Endothelial cell of umbilical vein (primary cell): ENCODE results near the gene PON1. TPM values are rescaled to one million over a fixed set of nuclear protein-coding genes. Genes with fewer than 3 reads are reported as not detected.

Source experiments
- BruUV-seq: library from RNA; stranded (reverse); fragments of 400-500 nt; replicated peaks from 2 replicates; lab custom pipeline; 2021; lab: Mats Ljungman, UMichigan
- CTCF ChIA-PET: fragments of 300-600, 350-600 bp; sonication (Branson Sonifier 250); formaldehyde crosslinking; loops from one replicate; lab custom pipeline; 2021; ENCODE audit warnings: antibody characterized with exemption, inconsistent platforms; lab: Charles Lee
- POLR2A ChIA-PET: fragments of 300-600, 350-600 bp; sonication (Branson Sonifier 250); formaldehyde crosslinking; loops from one replicate; lab custom pipeline; 2021; ENCODE audit warnings: antibody characterized with exemption, inconsistent platforms; lab: Charles Lee
- DNase-seq: peaks from one replicate; pipeline ENCODE4 v3.0.0-alpha.2; 2011; ENCODE audit warnings: low read depth, low spot score
- FAIRE-seq: peaks from 2 replicates; lab custom pipeline; 2011; peaks lifted over from hg19 to GRCh38; lab: Jason Lieb, UNC
- H2AFZ ChIP-seq: 2 replicates; pipeline ENCODE4 v1.6.0; 2012; ENCODE audit warnings: low read depth, low read length, control low read depth, inconsistent platforms
- H3K27ac ChIP-seq: 2 replicates; pipeline ENCODE4 v1.5.1; 2011; ENCODE audit warnings: low read depth, mild to moderate bottlenecking, control low read depth, low read length, moderate library complexity; ENCODE audit not compliant: insufficient read depth
- H3K27me3 ChIP-seq, 2 experiments: 2 replicates each; pipeline versions ENCODE4 v1.6.0 to v1.6.1; 2011; ENCODE audit warnings: low read length in 2 of 2, mixed read lengths in 1 of 2; ENCODE audit not compliant: control insufficient read depth in 2 of 2, insufficient read depth in 2 of 2
- H3K36me3 ChIP-seq, 2 experiments: 2 replicates in 1 of 2; 3 replicates in 1 of 2; pipeline ENCODE4 v1.5.1; 2011; ENCODE audit warnings: low read length in 2 of 2, mild to moderate bottlenecking in 1 of 2, moderate library complexity in 1 of 2; ENCODE audit not compliant: control insufficient read depth in 2 of 2, insufficient read depth in 2 of 2; ENCODE audit errors: extremely low read depth in 1 of 2
- H3K4me1 ChIP-seq: 3 replicates; pipeline ENCODE4 v1.5.1; 2011; ENCODE audit warnings: mild to moderate bottlenecking, low read length; ENCODE audit not compliant: control insufficient read depth, insufficient read depth; ENCODE audit errors: extremely low read depth
- H3K4me2 ChIP-seq: 2 replicates; pipeline ENCODE4 v1.6.1; 2011; ENCODE audit warnings: low read length, control low read depth, mixed read lengths; ENCODE audit not compliant: insufficient read depth
- H3K4me3 ChIP-seq, 3 experiments: fragments of 200-600 bp in 1 of 3; sonication (generic), shearing (Covaris generic) in 1 of 3; replicated peaks in 1 of 3; 2 replicates each; pipeline ENCODE4 v1.5.1; 2011 to 2016; ENCODE audit warnings: control low read depth in 3 of 3, low read length in 3 of 3, mild to moderate bottlenecking in 2 of 3, inconsistent platforms in 1 of 3, low read depth in 1 of 3, moderate library complexity in 1 of 3; ENCODE audit not compliant: insufficient read depth in 1 of 3
- H3K79me2 ChIP-seq: 2 replicates; pipeline ENCODE4 v1.6.0; 2012; ENCODE audit warnings: low read length, inconsistent platforms; ENCODE audit not compliant: control insufficient read depth, insufficient read depth
- H3K9ac ChIP-seq: replicated peaks from 2 replicates; pipeline ENCODE3; 2011; ENCODE audit warnings: low read length, control low read depth; ENCODE audit not compliant: insufficient read depth; ENCODE audit errors: extremely low read depth
- H3K9me1 ChIP-seq: replicated peaks from 3 replicates; pipeline ENCODE4 v1.6.0; 2011; ENCODE audit warnings: mild to moderate bottlenecking, low read length; ENCODE audit not compliant: control insufficient read depth, insufficient read depth; ENCODE audit errors: extremely low read depth
- H3K9me3 ChIP-seq: replicated peaks from 2 replicates; pipeline ENCODE4 v1.5.1; 2012; ENCODE audit warnings: low read length, inconsistent platforms; ENCODE audit not compliant: control insufficient read depth, insufficient read depth
- H4K20me1 ChIP-seq: replicated peaks from 2 replicates; pipeline ENCODE3; 2011; ENCODE audit warnings: mild to moderate bottlenecking, low read length; ENCODE audit not compliant: control insufficient read depth, insufficient read depth; ENCODE audit errors: extremely low read depth
- EZH2 ChIP-seq: IDR thresholded peaks from 2 replicates; pipeline ENCODE4 v1.6.1; 2012; ENCODE audit warnings: borderline replicate concordance, low read depth, mild to moderate bottlenecking, moderate library complexity, low read length, inconsistent platforms; ENCODE audit not compliant: severe bottlenecking
- FOS ChIP-seq: IDR thresholded peaks from 2 replicates; pipeline ENCODE4 v1.6.1; 2011; ENCODE audit warnings: mild to moderate bottlenecking, low read length, moderate library complexity, borderline replicate concordance; ENCODE audit not compliant: insufficient read depth
- GATA2 ChIP-seq: IDR thresholded peaks from 2 replicates; pipeline ENCODE4 v1.7.0; 2011; ENCODE audit warnings: low read depth, mild to moderate bottlenecking, moderate library complexity, mixed read lengths, low read length; ENCODE audit not compliant: insufficient read length, insufficient read depth
- JUN ChIP-seq: IDR thresholded peaks from 2 replicates; pipeline ENCODE4 v1.6.1; 2011; ENCODE audit warnings: borderline replicate concordance, low read depth; ENCODE audit not compliant: insufficient read length, insufficient read depth
- MYC ChIP-seq: IDR thresholded peaks from one replicate; pipeline ENCODE4 v1.6.1; 2011; ENCODE audit warnings: mild to moderate bottlenecking, low read depth, low read length
- POLR2A ChIP-seq: IDR thresholded peaks from 2 replicates; pipeline ENCODE4 v1.6.1; 2012; ENCODE audit warnings: low read depth, mild to moderate bottlenecking, control low read depth, low read length
- POLR2AphosphoS5 ChIP-seq: IDR thresholded peaks from 2 replicates; pipeline ENCODE4 v1.6.1; 2012; ENCODE audit warnings: low read depth, mild to moderate bottlenecking, control low read depth, low read length, moderate library complexity; ENCODE audit not compliant: insufficient read depth
- dilution Hi-C: fragments of 300-500 bp; cut with MboI; formaldehyde crosslinking; loops from one replicate; pipeline ENCODE4 v1.15.0; 2019; ENCODE audit warnings: low sequenced_read_pairs; ENCODE audit not compliant: extremely low pct_ligation_motif_present
- intact Hi-C: fragments of 100-400 bp; cut with micrococcal nuclease; formaldehyde crosslinking; loops from one replicate; pipeline ENCODE4 v1.10.0; 2022
- polyA plus RNA-seq, 4 experiments: library from polyadenylated mRNA; depleted of rRNA in 3 of 4; stranded (reverse) in 3 of 4; unstranded in 1 of 4; fragments of >200 nt; gene quantifications; 2 replicates each; pipeline versions ENCODE4 v1.2.1 to v1.2.3, GENCODE V29; 2011 to 2012; ENCODE audit warnings: missing spikeins in 1 of 4
- total RNA-seq: library from RNA; stranded (reverse); gene quantifications from 2 replicates; pipeline ENCODE4 v1.2.3, GENCODE V29; 2021
- TF ChIP-seq, protein P1 (sequence below), 2 donors: IDR thresholded peaks; 1 replicate in 1 of 2; 2 replicates in 1 of 2; pipeline ENCODE4 v1.5.1; 2011; ENCODE audit warnings: low read length in 2 of 2, mild to moderate bottlenecking in 2 of 2, moderate library complexity in 2 of 2, control low read depth in 1 of 2, inconsistent platforms in 1 of 2, low read depth in 1 of 2; ENCODE audit not compliant: insufficient read depth in 1 of 2; ENCODE audit errors: extremely low read depth in 1 of 2
- TF ChIP-seq, protein P2 (sequence below): IDR thresholded peaks from 2 replicates; pipeline ENCODE4 v1.6.1; 2011; ENCODE audit not compliant: insufficient read depth, insufficient read length

PON1 gene
- total and polyA plus RNA-seq, 2 donors (not counting 3 experiments of a cell fraction or from before 2014, with no cell fraction given), result not detected

DNA sequence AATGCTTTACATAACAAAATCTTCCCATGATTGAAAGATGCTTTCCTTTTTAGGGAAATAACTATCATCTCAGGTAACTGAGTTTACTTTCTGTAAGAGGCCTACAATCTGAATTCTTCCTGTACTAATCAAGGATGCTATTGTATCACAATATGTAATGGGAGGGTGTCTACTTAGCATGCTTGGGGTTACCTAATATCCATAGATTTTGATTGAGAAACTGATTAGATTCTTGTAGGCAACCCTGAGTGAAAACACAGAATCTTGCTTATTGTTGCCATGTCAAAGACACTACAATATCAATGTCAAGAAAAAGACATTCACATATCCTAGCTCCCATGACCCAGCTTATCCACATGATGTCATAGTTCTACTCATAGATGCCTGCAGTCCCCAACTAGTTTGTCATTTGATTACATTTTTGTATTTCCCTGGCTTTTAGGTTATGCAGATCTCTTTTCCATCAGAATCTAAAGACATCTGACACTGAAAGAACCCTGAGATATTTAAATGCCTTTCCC, 62.4 kb downstream of the PON1 start:
- TF ChIP-seq, protein P1, sequence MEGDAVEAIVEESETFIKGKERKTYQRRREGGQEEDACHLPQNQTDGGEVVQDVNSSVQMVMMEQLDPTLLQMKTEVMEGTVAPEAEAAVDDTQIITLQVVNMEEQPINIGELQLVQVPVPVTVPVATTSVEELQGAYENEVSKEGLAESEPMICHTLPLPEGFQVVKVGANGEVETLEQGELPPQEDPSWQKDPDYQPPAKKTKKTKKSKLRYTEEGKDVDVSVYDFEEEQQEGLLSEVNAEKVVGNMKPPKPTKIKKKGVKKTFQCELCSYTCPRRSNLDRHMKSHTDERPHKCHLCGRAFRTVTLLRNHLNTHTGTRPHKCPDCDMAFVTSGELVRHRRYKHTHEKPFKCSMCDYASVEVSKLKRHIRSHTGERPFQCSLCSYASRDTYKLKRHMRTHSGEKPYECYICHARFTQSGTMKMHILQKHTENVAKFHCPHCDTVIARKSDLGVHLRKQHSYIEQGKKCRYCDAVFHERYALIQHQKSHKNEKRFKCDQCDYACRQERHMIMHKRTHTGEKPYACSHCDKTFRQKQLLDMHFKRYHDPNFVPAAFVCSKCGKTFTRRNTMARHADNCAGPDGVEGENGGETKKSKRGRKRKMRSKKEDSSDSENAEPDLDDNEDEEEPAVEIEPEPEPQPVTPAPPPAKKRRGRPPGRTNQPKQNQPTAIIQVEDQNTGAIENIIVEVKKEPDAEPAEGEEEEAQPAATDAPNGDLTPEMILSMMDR (IDR thresholded peaks at IDR 0.05; ENCODE audit: extremely low read depth in 1 of 2, insufficient read depth in 1 of 2, low read depth in 1 of 2, low read length in 2 of 2), result no peak
- TF ChIP-seq, protein P2, sequence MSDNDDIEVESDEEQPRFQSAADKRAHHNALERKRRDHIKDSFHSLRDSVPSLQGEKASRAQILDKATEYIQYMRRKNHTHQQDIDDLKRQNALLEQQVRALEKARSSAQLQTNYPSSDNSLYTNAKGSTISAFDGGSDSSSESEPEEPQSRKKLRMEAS, result no peak
- no peak for TF ChIP-seq POLR2A
- TF ChIP-seq JUN, result no peak
- no peak for TF ChIP-seq MYC
- TF ChIP-seq GATA2, result no peak
- TF ChIP-seq FOS, result no peak
- TF ChIP-seq EZH2, result no peak
- no peak for TF ChIP-seq POLR2AphosphoS5
- no peaks in the 10 kb centered on the region for H3K27me3 ChIP-seq
- intact Hi-C loops (no loop called here), dilution Hi-C loops (no loop called here)
- no peaks in the 10 kb centered on the region for H3K4me1 ChIP-seq
- no peak overlapping the region for H2AFZ ChIP-seq
- H3K9me1 ChIP-seq, result no peaks in the 10 kb centered on the region
- no peak overlapping the region for H3K4me2 ChIP-seq
- no peak overlapping the region for H3K9ac ChIP-seq
- H3K4me3 ChIP-seq, result no peak overlapping the region
- no peak for FAIRE-seq
- POLR2A ChIA-PET, result no interaction called here
- no TSS peak for BruUV-seq
- no peaks in the 10 kb centered on the region for H4K20me1 ChIP-seq
- no peak overlapping the region for H3K27ac ChIP-seq
- H3K9me3 ChIP-seq, result no peaks in the 10 kb centered on the region
- CTCF ChIA-PET, result interaction anchor here (1.0 to 1.1 kb wide), 2 partner anchors 13 to 15 kb away, joined by 3 to 4 read pairs; no protein-coding TSS in a partner anchor
- no peaks in the 10 kb centered on the region for H3K79me2 ChIP-seq
- H3K36me3 ChIP-seq, result no peaks in the 10 kb centered on the region
- DNase-seq, result no peak
